A204.1 (cell line): ENCODE data around the gene ELF1.
A peak's percentile ranks its signal among the peaks of the same experiment; 100 is the strongest.
"Not testable (repeated sequence)": the region's sequence is repeated elsewhere in the genome, so short reads cannot be mapped to it uniquely, and the experiment has no call there.

Experiments used
- FAIRE-seq: peaks from 2 replicates; lab custom pipeline; 2012; peaks lifted over from hg19 to GRCh38; lab: Jason Lieb, UNC

Gene ELF1

GRCh38 chr13:40981949-40982348 is 37.2 kb downstream of the ELF1 start:
- FAIRE-seq: no peak

- FAIRE-seq: no peak
Measured at GRCh38 chr13:40981361-40981760, 37.8 kb downstream of the ELF1 start.

- FAIRE-seq: no peak
Measured at GRCh38 chr13:40980461-40980860, 38.7 kb downstream of the ELF1 start.

GRCh38 chr13:40979232-40979631 is 39.9 kb downstream of the ELF1 start:
- FAIRE-seq: no peak

- not testable (repeated sequence) for FAIRE-seq
Measured at GRCh38 chr13:40978109-40978508, 41.0 kb downstream of the ELF1 start.

GRCh38 chr13:40975441-40975840 is 43.7 kb downstream of the ELF1 start:
- no peak for FAIRE-seq

GRCh38 chr13:40974460-40975407 is 44.4 kb downstream of the ELF1 start:
- no peak for FAIRE-seq

GRCh38 chr13:40973409-40973808 is 45.7 kb downstream of the ELF1 start:
- FAIRE-seq: no peak

- FAIRE-seq: no peak
Measured at GRCh38 chr13:40971321-40971720, 47.8 kb downstream of the ELF1 start.

GRCh38 chr13:40970803-40971202 is 48.3 kb downstream of the ELF1 start:
- FAIRE-seq: no peak

GRCh38 chr13:40969169-40969901 is 49.8 kb downstream of the ELF1 start:
- FAIRE-seq: no peak

- FAIRE-seq: no peak
Measured at GRCh38 chr13:40968416-40969000, 50.6 kb downstream of the ELF1 start.

GRCh38 chr13:40966298-40966697 is 52.8 kb downstream of the ELF1 start:
- FAIRE-seq: no peak

- no peak for FAIRE-seq
Measured at GRCh38 chr13:40963927-40964326, 55.2 kb downstream of the ELF1 start.

GRCh38 chr13:40961826-40962225 is 57.3 kb downstream of the ELF1 start:
- FAIRE-seq: no peak

- FAIRE-seq: no peak
Measured at GRCh38 chr13:40961214-40961613, 57.9 kb downstream of the ELF1 start.

GRCh38 chr13:40960716-40961115 is 58.4 kb downstream of the ELF1 start:
- FAIRE-seq: no peak

GRCh38 chr13:40958655-40959054 is 60.5 kb downstream of the ELF1 start:
- no peak for FAIRE-seq

GRCh38 chr13:40946485-40946884 is 72.6 kb downstream of the ELF1 start:
- FAIRE-seq: no peak

GRCh38 chr13:40943073-40943472 is 76.0 kb downstream of the ELF1 start:
- peak; percentile 35 for FAIRE-seq

GRCh38 chr13:40941581-40941980 is 77.5 kb downstream of the ELF1 start:
- FAIRE-seq: no peak

GRCh38 chr13:40940841-40941240 is 78.3 kb downstream of the ELF1 start:
- no peak for FAIRE-seq
